ENCODE results near the gene AVPR1B.

The AVPR1B gene

GRCh38 chr1:206101351-206102045 lies 15.7 kb downstream of the AVPR1B start:
- DNase-seq (ENCODE audit: low read depth): no peak
- H3K4me3 ChIP-seq (ENCODE audit: low read depth, low read length): no peak overlapping the region
- TF ChIP-seq, protein P1, sequence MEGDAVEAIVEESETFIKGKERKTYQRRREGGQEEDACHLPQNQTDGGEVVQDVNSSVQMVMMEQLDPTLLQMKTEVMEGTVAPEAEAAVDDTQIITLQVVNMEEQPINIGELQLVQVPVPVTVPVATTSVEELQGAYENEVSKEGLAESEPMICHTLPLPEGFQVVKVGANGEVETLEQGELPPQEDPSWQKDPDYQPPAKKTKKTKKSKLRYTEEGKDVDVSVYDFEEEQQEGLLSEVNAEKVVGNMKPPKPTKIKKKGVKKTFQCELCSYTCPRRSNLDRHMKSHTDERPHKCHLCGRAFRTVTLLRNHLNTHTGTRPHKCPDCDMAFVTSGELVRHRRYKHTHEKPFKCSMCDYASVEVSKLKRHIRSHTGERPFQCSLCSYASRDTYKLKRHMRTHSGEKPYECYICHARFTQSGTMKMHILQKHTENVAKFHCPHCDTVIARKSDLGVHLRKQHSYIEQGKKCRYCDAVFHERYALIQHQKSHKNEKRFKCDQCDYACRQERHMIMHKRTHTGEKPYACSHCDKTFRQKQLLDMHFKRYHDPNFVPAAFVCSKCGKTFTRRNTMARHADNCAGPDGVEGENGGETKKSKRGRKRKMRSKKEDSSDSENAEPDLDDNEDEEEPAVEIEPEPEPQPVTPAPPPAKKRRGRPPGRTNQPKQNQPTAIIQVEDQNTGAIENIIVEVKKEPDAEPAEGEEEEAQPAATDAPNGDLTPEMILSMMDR (conservative IDR thresholded peaks at IDR 0.05; ENCODE audit: low read depth, low read length): no peak

DNA sequence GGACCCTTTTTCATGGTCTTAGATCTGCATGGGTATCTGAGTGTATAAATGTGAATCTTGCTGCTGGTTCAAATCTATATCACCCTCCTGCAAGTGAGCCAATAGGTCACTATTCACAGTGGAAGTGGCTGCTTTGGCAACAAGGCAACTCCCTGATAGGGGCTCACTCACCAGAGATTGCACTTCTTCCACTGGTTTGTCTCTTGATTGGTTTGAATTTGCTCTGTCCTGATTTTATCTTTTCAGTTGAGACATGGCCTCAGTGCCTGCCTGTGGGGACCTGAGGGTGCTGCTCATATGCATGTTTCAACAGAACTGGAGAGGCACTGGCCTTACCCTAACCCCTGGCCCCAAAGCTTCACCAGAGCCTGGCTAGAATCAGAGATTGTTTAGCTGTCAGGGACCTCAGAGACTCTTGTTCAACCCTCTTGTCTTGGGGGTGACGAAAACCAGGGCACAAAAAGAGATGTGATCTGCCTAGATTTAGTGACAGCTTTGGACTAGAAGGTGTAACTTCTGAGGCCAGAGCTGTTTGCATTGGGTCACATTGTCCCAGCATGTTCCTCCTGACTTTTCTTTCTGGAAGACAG lies 16.9 kb downstream of the AVPR1B start:
- H3K4me3 ChIP-seq (ENCODE audit: low read depth, low read length): no peak overlapping the region
- no peak for DNase-seq (ENCODE audit: low read depth)
- TF ChIP-seq, protein P1 (conservative IDR thresholded peaks at IDR 0.05; ENCODE audit: low read depth, low read length): no peak

DNA sequence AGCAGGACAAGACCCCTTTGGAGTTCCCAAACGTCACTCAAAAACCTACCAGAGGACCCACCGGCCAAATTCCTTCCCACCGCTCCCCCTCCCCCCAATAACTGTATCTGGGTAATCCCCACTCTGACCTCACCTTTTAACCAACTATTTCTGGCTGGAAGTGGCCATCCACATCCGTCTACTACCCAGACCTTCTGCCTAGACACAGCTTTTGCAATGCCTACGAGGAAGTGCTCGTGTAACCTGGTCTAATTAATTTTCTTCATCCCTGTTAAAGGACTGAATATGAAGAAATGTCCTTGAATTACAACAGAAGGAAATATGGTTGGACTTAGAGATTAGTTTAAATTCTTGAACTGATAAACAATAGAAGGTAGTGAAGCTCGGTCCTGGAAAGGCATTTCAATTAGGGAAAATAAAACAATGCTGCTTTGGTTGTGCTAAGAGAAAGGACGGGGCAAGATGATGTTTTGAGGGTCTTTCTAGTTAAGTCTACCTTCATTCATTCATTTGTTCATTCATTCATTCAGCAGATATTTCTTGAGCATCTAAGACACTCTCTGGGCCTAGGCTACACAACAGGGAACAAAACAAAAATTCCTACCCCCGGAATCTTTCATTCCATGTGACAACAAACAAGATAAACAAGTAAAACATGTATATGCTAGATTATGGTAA lies 18.8 kb downstream of the AVPR1B start:
- TF ChIP-seq, protein P1 (conservative IDR thresholded peaks at IDR 0.05; ENCODE audit: low read depth, low read length): no peak
- no peak overlapping the region for H3K4me3 ChIP-seq (ENCODE audit: low read depth, low read length)

DNA sequence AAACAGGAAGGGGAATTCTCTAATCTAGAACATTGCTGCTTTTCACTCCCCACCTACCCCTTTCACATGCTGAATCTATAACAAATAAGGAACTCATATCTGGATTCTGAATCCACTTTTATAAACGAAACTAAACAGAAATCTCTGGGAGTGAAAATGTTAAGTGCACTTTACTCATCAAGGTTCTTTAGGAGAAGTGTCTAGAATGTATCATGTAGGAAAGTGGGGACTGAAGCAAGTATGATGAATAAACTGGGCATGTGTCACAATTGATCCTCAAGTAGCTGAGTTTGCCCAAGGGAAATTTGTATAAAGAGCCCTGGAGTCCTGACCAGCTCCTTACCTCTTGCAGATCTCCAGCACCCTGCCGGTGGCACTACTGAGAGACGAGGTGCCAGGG lies 19.8 kb downstream of the AVPR1B start:
- DNase-seq (ENCODE audit: low read depth): no peak
- no peak overlapping the region for H3K4me3 ChIP-seq (ENCODE audit: low read depth, low read length)
- TF ChIP-seq, protein P1 (conservative IDR thresholded peaks at IDR 0.05; ENCODE audit: low read depth, low read length): no peak

More for the DNA sequence above, 18.8 kb downstream of the AVPR1B start:
- no peak for DNase-seq (ENCODE audit: low read depth)

- DNase-seq (ENCODE audit: low read depth): no peak
- TF ChIP-seq, protein P1 (conservative IDR thresholded peaks at IDR 0.05; ENCODE audit: low read depth, low read length): no peak
- no peak overlapping the region for H3K4me3 ChIP-seq (ENCODE audit: low read depth, low read length)
Observed at GRCh38 chr1:206094024-206094423, 23.2 kb downstream of the AVPR1B start.

- TF ChIP-seq, protein P1 (conservative IDR thresholded peaks at IDR 0.05; ENCODE audit: low read depth, low read length): no peak
- no peak for DNase-seq (ENCODE audit: low read depth)
- no peak overlapping the region for H3K4me3 ChIP-seq (ENCODE audit: low read depth, low read length)
Observed at GRCh38 chr1:206089341-206089740, 27.8 kb downstream of the AVPR1B start.

Data from choroid plexus epithelial cell (primary cell).